ENCODE results near the gene PAN3.
"Not testable (repeated sequence)": the region's sequence is repeated elsewhere in the genome, so short reads cannot be mapped to it uniquely, and the experiment has no call there.

PAN3 gene

GRCh38 chr13:28140433-28141125 lies 2.2 kb downstream of the PAN3 start:
- POLR2A ChIA-PET: no interaction called here
- H3K9me3 ChIP-seq (ENCODE audit: control insufficient read depth, insufficient read depth, low read depth, low read length): no peaks in the 10 kb centered on the region
- TF ChIP-seq ZBTB20 (tag by site-specific recombination; IDR thresholded peaks at IDR 0.05) (peak; percentile 48; the same call in 1 of the 2 replicates), ZNF561 (tag by site-specific recombination; IDR thresholded peaks at IDR 0.05; ENCODE audit: borderline replicate concordance) (no peak), RBAK (tag by site-specific recombination; IDR thresholded peaks at IDR 0.05) (no peak), ZSCAN30 (tag by site-specific recombination; IDR thresholded peaks at IDR 0.05) (no peak), ZNF366 (tag by site-specific recombination; conservative IDR thresholded peaks at IDR 0.05) (peak; percentile 21; the same call in 1 of the 2 replicates), EGR2 (tag by site-specific recombination; IDR thresholded peaks at IDR 0.05; ENCODE audit: low read depth) (no peak), ZIC2 (tag by site-specific recombination; IDR thresholded peaks at IDR 0.05) (peak; percentile 69), ZNF785 (tag by site-specific recombination; IDR thresholded peaks at IDR 0.05) (no peak)
- peaks cover 3% of the 10 kb centered on the region; the same call in 1 of the 2 replicates for H3K4me1 ChIP-seq (ENCODE audit: control insufficient read depth, insufficient read depth, low read length)
- H3K27ac ChIP-seq (ENCODE audit: extremely low read depth, low read depth, low read length): no peak overlapping the region; the same call in 1 of the 2 replicates
- no peaks in the 10 kb centered on the region; a peak in 1 of 3 replicates for H3K36me3 ChIP-seq (ENCODE audit: control insufficient read depth in 2 of 2, insufficient read depth in 1 of 2, low read length in 2 of 2)
- CTCF ChIA-PET: interaction anchor here (0.6 kb wide), 2 partner anchors 88 to 1665 kb away, joined by 4 to 5 read pairs; no protein-coding TSS in a partner anchor
- H3K4me3 ChIP-seq (ENCODE audit: low read depth, low read length): peak overlapping the region; percentile 70; the same call in 1 of the 2 replicates

GRCh38 chr13:28141542-28141941 lies 3.2 kb downstream of the PAN3 start:
- H3K4me3 ChIP-seq (ENCODE audit: low read depth, low read length); CTCF ChIA-PET; H3K36me3 ChIP-seq (ENCODE audit: control insufficient read depth in 2 of 2, insufficient read depth in 1 of 2, low read length in 2 of 2); H3K4me1 ChIP-seq (ENCODE audit: control insufficient read depth, insufficient read depth, low read length); POLR2A ChIA-PET; H3K27ac ChIP-seq (ENCODE audit: extremely low read depth, low read depth, low read length); H3K9me3 ChIP-seq (ENCODE audit: control insufficient read depth, insufficient read depth, low read depth, low read length): not testable (repeated sequence)

DNA sequence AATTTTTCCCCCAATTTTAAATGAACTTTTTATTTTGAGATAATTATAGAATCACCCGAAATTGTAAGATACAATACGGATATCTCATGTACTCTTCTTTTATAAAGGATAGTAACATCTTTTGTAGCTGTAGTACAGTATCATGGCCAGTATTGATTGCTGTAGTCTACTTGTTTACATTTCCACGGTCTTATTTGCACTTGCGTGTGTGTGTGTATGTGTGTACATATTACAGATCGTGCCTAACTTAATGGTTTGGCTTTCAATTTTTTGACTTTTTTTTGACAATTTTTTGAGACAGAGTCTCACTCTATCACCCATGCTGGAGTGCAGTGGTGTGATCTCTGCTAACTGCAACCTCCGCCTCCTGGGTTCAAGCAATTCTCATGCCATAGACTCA lies 6.7 kb downstream of the PAN3 start:
- POLR2A ChIA-PET: no interaction called here
- Histone ChIP-seq H3K36me3 (ENCODE audit: control insufficient read depth in 2 of 2, insufficient read depth in 1 of 2, low read length in 2 of 2) (no peaks in the 10 kb centered on the region; a peak in 1 of 3 replicates), H3K27ac (ENCODE audit: extremely low read depth, low read depth, low read length) (no peak overlapping the region), H3K9me3 (ENCODE audit: control insufficient read depth, insufficient read depth, low read depth, low read length) (no peaks in the 10 kb centered on the region), H3K4me3 (ENCODE audit: low read depth, low read length) (no peak overlapping the region), H3K4me1 (ENCODE audit: control insufficient read depth, insufficient read depth, low read length) (peaks cover 3% of the 10 kb centered on the region; the same call in 1 of the 2 replicates)
- CTCF ChIA-PET: no interaction called here
- TF ChIP-seq, protein P1, sequence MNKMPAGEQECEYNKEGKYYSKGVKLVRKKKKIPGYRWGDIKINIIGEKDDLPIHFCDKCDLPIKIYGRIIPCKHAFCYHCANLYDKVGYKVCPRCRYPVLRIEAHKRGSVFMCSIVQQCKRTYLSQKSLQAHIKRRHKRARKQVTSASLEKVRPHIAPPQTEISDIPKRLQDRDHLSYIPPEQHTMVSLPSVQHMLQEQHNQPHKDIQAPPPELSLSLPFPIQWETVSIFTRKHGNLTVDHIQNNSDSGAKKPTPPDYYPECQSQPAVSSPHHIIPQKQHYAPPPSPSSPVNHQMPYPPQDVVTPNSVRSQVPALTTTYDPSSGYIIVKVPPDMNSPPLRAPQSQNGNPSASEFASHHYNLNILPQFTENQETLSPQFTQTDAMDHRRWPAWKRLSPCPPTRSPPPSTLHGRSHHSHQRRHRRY (tag by site-specific recombination; IDR thresholded peaks at IDR 0.05): no peak
- TF ChIP-seq TRIM28 (IDR thresholded peaks at IDR 0.05; ENCODE audit: borderline replicate concordance, low read length) (no peak), ZNF560 (tag by site-specific recombination; IDR thresholded peaks at IDR 0.05; ENCODE audit: borderline replicate concordance) (no peak)

DNA sequence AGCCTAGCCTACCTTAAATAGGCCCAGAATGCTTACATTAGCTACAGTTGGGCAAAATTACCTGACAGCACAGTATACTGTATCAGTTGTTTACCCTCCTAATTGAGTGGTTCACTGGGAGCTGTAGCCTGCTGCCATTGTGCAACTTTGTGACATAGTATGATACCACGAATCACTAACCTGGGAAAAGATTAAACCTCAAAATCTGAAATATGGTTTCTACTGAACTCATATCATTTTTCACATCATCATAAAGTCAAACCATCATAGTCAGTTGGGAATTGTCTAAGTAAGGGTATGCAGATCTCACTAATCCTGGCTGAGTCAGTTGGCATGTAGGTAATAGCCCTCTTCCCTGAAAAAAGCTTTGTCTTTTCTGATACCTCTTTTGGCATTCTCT lies 9.2 kb downstream of the PAN3 start:
- Histone ChIP-seq H3K4me3 (ENCODE audit: low read depth, low read length) (no peak overlapping the region), H3K9me3 (ENCODE audit: control insufficient read depth, insufficient read depth, low read depth, low read length) (no peaks in the 10 kb centered on the region), H3K4me1 (ENCODE audit: control insufficient read depth, insufficient read depth, low read length) (no peaks in the 10 kb centered on the region), H3K27ac (ENCODE audit: extremely low read depth, low read depth, low read length) (no peak overlapping the region), H3K36me3 (ENCODE audit: control insufficient read depth in 2 of 2, insufficient read depth in 1 of 2, low read length in 2 of 2) (no peaks in the 10 kb centered on the region; a peak in 1 of 3 replicates)
- ChIA-PET CTCF (no interaction called here), POLR2A (no interaction called here)
- TF ChIP-seq, protein P2, sequence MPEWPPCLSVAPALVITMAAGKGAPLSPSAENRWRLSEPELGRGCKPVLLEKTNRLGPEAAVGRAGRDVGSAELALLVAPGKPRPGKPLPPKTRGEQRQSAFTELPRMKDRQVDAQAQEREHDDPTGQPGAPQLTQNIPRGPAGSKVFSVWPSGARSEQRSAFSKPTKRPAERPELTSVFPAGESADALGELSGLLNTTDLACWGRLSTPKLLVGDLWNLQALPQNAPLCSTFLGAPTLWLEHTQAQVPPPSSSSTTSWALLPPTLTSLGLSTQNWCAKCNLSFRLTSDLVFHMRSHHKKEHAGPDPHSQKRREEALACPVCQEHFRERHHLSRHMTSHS (tag by site-specific recombination; IDR thresholded peaks at IDR 0.05): no peak
- TF ChIP-seq ZNF76 (tag by site-specific recombination; IDR thresholded peaks at IDR 0.05; ENCODE audit: borderline replicate concordance, low read depth) (no peak), TCF7L2 (IDR thresholded peaks at IDR 0.05; ENCODE audit: borderline replicate concordance, low read depth, low read length) (no peak)

Data from HEK293 (cell line).